Neuronal stem cell (in vitro differentiated cells): ENCODE results near the gene TCF7L2.
A peak's percentile ranks its signal among the peaks of the same experiment; 100 is the strongest.

Experiments used
- DNase-seq: peaks from one replicate; pipeline ENCODE4 v3.0.0-alpha.2; 2013; ENCODE audit warnings: low spot score
- H2AFZ ChIP-seq: one replicate; pipeline ENCODE4 v1.6.1; 2013; ENCODE audit warnings: mild to moderate bottlenecking, low read length, inconsistent platforms
- H2AK5ac ChIP-seq: 2 replicates; pipeline ENCODE4 v1.6.1; 2013; ENCODE audit warnings: low read depth, mild to moderate bottlenecking, inconsistent platforms, low read length, moderate library complexity, mixed read lengths
- H2BK120ac ChIP-seq: 2 replicates; pipeline ENCODE4 v1.6.1; 2013; ENCODE audit warnings: low read depth, mild to moderate bottlenecking, inconsistent platforms, low read length, moderate library complexity, mixed read lengths
- H2BK12ac ChIP-seq: one replicate; pipeline ENCODE4 v1.6.1; 2013; ENCODE audit warnings: low read length, inconsistent platforms
- H2BK15ac ChIP-seq: 2 replicates; pipeline ENCODE4 v1.6.1; 2013; ENCODE audit warnings: mild to moderate bottlenecking, low read length, inconsistent platforms, mixed read lengths
- H2BK5ac ChIP-seq: one replicate; pipeline ENCODE4 v1.6.1; 2013; ENCODE audit warnings: inconsistent platforms, mild to moderate bottlenecking, low read length, moderate library complexity
- H3K14ac ChIP-seq: one replicate; pipeline ENCODE4 v1.6.1; 2013; ENCODE audit warnings: low read length, inconsistent platforms
- H3K18ac ChIP-seq: 2 replicates; pipeline ENCODE4 v1.6.1; 2013; ENCODE audit warnings: low read length, inconsistent platforms
- H3K23ac ChIP-seq: 2 replicates; pipeline ENCODE4 v1.6.1; 2013; ENCODE audit warnings: low read depth, mild to moderate bottlenecking, mixed read lengths, low read length, inconsistent platforms; ENCODE audit not compliant: poor library complexity
- H3K27ac ChIP-seq: replicated peaks from 3 replicates; pipeline ENCODE4 v1.5.1; 2013; ENCODE audit warnings: low read length, inconsistent platforms
- H3K27me3 ChIP-seq, 3 experiments: 2 replicates each; pipeline ENCODE4 v1.6.1; 2013; ENCODE audit warnings: low read length in 3 of 3, mild to moderate bottlenecking in 2 of 3, inconsistent platforms in 1 of 3, low read depth in 1 of 3, mixed read lengths in 1 of 3, moderate library complexity in 1 of 3; ENCODE audit not compliant: control insufficient read depth in 3 of 3, insufficient read depth in 3 of 3
- H3K36me3 ChIP-seq, 2 donors: replicated peaks in 1 of 2; 2 replicates each; pipeline ENCODE4 v1.6.1; 2013; ENCODE audit warnings: low read length in 2 of 2; ENCODE audit not compliant: control insufficient read depth in 2 of 2, insufficient read depth in 2 of 2
- H3K4ac ChIP-seq: 2 replicates; pipeline ENCODE4 v1.6.1; 2013; ENCODE audit warnings: inconsistent platforms, mild to moderate bottlenecking, low read length, moderate library complexity
- H3K4me1 ChIP-seq, 2 donors: 1 replicate in 1 of 2; 2 replicates in 1 of 2; pipeline ENCODE4 v1.6.1; 2013; ENCODE audit warnings: low read length in 2 of 2, low read depth in 1 of 2; ENCODE audit not compliant: control insufficient read depth in 2 of 2, insufficient read depth in 1 of 2
- H3K4me2 ChIP-seq: one replicate; pipeline ENCODE4 v1.6.1; 2013; ENCODE audit warnings: mild to moderate bottlenecking, low read length, inconsistent platforms; ENCODE audit not compliant: insufficient read depth, poor library complexity, severe bottlenecking
- H3K4me3 ChIP-seq, 2 donors: 2 replicates each; pipeline ENCODE4 v1.5.1; 2013; ENCODE audit warnings: low read length in 2 of 2, mild to moderate bottlenecking in 2 of 2, inconsistent platforms in 1 of 2, moderate library complexity in 1 of 2
- H3K79me1 ChIP-seq: one replicate; pipeline ENCODE4 v1.6.1; 2013; ENCODE audit warnings: low read depth, mild to moderate bottlenecking, inconsistent platforms, low read length, moderate library complexity
- H3K9ac ChIP-seq: one replicate; pipeline ENCODE4 v1.6.1; 2013; ENCODE audit warnings: mild to moderate bottlenecking, low read depth, low read length, inconsistent platforms; ENCODE audit not compliant: poor library complexity
- H3K9me3 ChIP-seq, 2 donors: replicated peaks in 1 of 2; 2 replicates each; pipeline versions ENCODE3 to v1.6.1; 2013; ENCODE audit warnings: low read length in 2 of 2, mild to moderate bottlenecking in 2 of 2, inconsistent platforms in 1 of 2, low read depth in 1 of 2, mixed read lengths in 1 of 2, moderate library complexity in 1 of 2; ENCODE audit not compliant: control insufficient read depth in 2 of 2, insufficient read depth in 1 of 2
- H4K8ac ChIP-seq: one replicate; pipeline ENCODE4 v1.6.1; 2013; ENCODE audit warnings: low read depth, mild to moderate bottlenecking, inconsistent platforms, low read length, moderate library complexity
- H4K91ac ChIP-seq: one replicate; pipeline ENCODE4 v1.6.1; 2013; ENCODE audit warnings: low read length, low read depth, mild to moderate bottlenecking, inconsistent platforms; ENCODE audit not compliant: poor library complexity
- WGBS, 2 donors: extraction: QIAGEN DNeasy Blood & Tissue Kit; methylation state at CpG; one replicate each; pipeline ENCODE4 v1.1.7; 2013; ENCODE audit warnings: missing lambda C conversion rate in 2 of 2, mixed read lengths in 1 of 2; ENCODE audit not compliant: insufficient read length in 2 of 2, insufficient replicate concordance in 1 of 2; ENCODE audit errors: extremely low coverage in 2 of 2; 5-methylcytosine and 5-hydroxymethylcytosine counted together

TCF7L2 gene

DNA sequence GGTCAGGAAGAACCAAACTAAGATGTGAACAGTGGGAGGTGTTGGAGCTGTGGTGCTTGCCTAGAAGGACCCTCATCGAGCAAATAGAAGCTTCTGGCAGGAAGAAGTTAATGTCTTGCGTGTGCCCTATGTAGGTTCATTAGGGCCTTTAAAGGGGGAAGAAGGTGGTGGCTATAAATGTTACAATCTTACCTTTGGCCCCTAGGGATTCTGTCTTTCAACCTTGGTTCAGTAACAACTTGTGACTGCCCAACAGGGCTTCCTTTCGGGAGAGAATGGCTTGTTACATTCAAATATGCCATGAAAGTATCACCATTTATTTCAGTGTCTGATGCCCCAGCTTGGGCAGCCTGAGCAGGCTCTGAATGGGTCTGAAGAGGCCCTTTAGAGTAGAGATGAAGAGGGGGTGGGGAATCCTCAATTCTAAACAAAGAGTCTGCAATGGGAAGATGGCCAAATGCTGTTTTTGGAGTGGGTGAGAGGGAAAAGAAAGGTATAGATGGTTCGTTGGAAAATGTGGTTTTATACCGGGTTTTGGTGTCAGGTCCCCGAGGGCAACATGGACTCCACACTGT lies 108.0 kb downstream of the TCF7L2 start:
- 100% methylated on average over 1 of the region's 6 CpGs; no CpG with 5 or more reads in 1 of the 2 donors for WGBS, 2 donors
- no peak overlapping the region for H3K9ac ChIP-seq
- no peak overlapping the region for H2BK15ac ChIP-seq
- no peak overlapping the region for H3K23ac ChIP-seq
- H3K27me3 ChIP-seq, result no peaks in the 10 kb centered on the region
- peaks cover 2% of the 10 kb centered on the region for H3K79me1 ChIP-seq
- peak overlapping the region; percentile 29 for H3K18ac ChIP-seq
- peaks cover 53 to 63% of the 10 kb centered on the region in 2 donors for H3K4me1 ChIP-seq
- H3K4me2 ChIP-seq, result no peak overlapping the region
- H4K91ac ChIP-seq, result no peak overlapping the region
- H3K4me3 ChIP-seq, result peak overlapping the region in 1 of 2 donors; percentile 34
- peak overlapping the region; percentile 45 for H2BK5ac ChIP-seq
- H3K14ac ChIP-seq, result no peak overlapping the region
- DNase-seq, result no peak
- H4K8ac ChIP-seq, result no peak overlapping the region
- H2AFZ ChIP-seq, result peak overlapping the region; percentile 5
- no peaks in the 10 kb centered on the region for H3K9me3 ChIP-seq
- peaks cover 0 to 14% of the 10 kb centered on the region in 2 donors for H3K36me3 ChIP-seq
- peak overlapping the region; percentile 86 for H3K27ac ChIP-seq
- H2BK12ac ChIP-seq, result no peak overlapping the region
- no peak overlapping the region for H2AK5ac ChIP-seq
- no peak overlapping the region for H3K4ac ChIP-seq
- H2BK120ac ChIP-seq, result no peak overlapping the region

GRCh38 chr10:113058523-113059370 lies 108.7 kb downstream of the TCF7L2 start:
- WGBS, 2 donors, result no CpG with 5 or more reads among the region's 19 CpGs
- H3K14ac ChIP-seq, result no peak overlapping the region
- H3K27ac ChIP-seq, result peak overlapping the region; percentile 86
- no peak overlapping the region for H3K4ac ChIP-seq
- H3K18ac ChIP-seq, result peak overlapping the region; percentile 22
- no peaks in the 10 kb centered on the region for H3K27me3 ChIP-seq
- H3K36me3 ChIP-seq, result peaks cover 0 to 14% of the 10 kb centered on the region in 2 donors
- H2BK5ac ChIP-seq, result peak overlapping the region; percentile 45
- no peak overlapping the region for H2BK15ac ChIP-seq
- no peak overlapping the region for H2BK120ac ChIP-seq
- peak overlapping the region; percentile 60 for H3K4me2 ChIP-seq
- no peak overlapping the region for H4K91ac ChIP-seq
- H3K9me3 ChIP-seq, result no peaks in the 10 kb centered on the region
- no peak overlapping the region for H2AK5ac ChIP-seq
- peaks cover 54 to 61% of the 10 kb centered on the region in 2 donors for H3K4me1 ChIP-seq
- peaks cover under 1% of the 10 kb centered on the region for H3K79me1 ChIP-seq
- H2BK12ac ChIP-seq, result no peak overlapping the region
- DNase-seq, result no peak
- no peak overlapping the region for H4K8ac ChIP-seq
- H3K4me3 ChIP-seq, result peak overlapping the region in 1 of 2 donors; percentile 34
- peak overlapping the region; percentile 5 for H2AFZ ChIP-seq
- H3K9ac ChIP-seq, result no peak overlapping the region
- no peak overlapping the region for H3K23ac ChIP-seq

GRCh38 chr10:113059371-113059780 lies 109.3 kb downstream of the TCF7L2 start:
- Histone ChIP-seq H3K36me3 (peaks cover 0 to 14% of the 10 kb centered on the region in 2 donors), H3K4me3 (peak overlapping the region in 1 of 2 donors; percentile 34)

More at GRCh38 chr10:113059371-113059780, 109.3 kb downstream of the TCF7L2 start:
- no peak overlapping the region for H4K91ac ChIP-seq
- peaks cover 51 to 55% of the 10 kb centered on the region in 2 donors for H3K4me1 ChIP-seq
- H2AFZ ChIP-seq, result no peak overlapping the region
- no peak overlapping the region for H2BK5ac ChIP-seq
- no peak overlapping the region for H3K14ac ChIP-seq
- no peaks in the 10 kb centered on the region for H3K27me3 ChIP-seq
- H3K4me2 ChIP-seq, result peak overlapping the region; percentile 60
- H3K9ac ChIP-seq, result no peak overlapping the region
- H4K8ac ChIP-seq, result no peak overlapping the region
- H2AK5ac ChIP-seq, result no peak overlapping the region
- no peak overlapping the region for H2BK15ac ChIP-seq
- H2BK120ac ChIP-seq, result no peak overlapping the region
- H3K18ac ChIP-seq, result no peak overlapping the region
- no peaks in the 10 kb centered on the region for H3K9me3 ChIP-seq
- H2BK12ac ChIP-seq, result no peak overlapping the region
- H3K4ac ChIP-seq, result no peak overlapping the region
- H3K79me1 ChIP-seq, result no peaks in the 10 kb centered on the region
- peak overlapping the region; percentile 86 for H3K27ac ChIP-seq
- H3K23ac ChIP-seq, result no peak overlapping the region
- no CpG with 5 or more reads among the region's 8 CpGs for WGBS, 2 donors
- DNase-seq, result no peak
